Left colon (tissue), 2 donors: ENCODE data around the gene FSIP1. TPM values are rescaled to one million over a fixed set of nuclear protein-coding genes. Genes with fewer than 3 reads are reported as not detected.

Experiments used
- ATAC-seq: fragments of 200-7000 bp; cut with Tn5 transposase; one replicate; pipeline ENCODE4 v1.9.1; 2020; ENCODE audit warnings: mild to moderate bottlenecking, moderate library complexity
- DNase-seq, 2 donors: peaks; one replicate each; pipeline ENCODE4 v3.0.0-alpha.2; 2020
- intact Hi-C, 2 donors: fragments of 100-400 bp; cut with DNase I in 1 of 2; cut with micrococcal nuclease in 1 of 2; formaldehyde crosslinking; loops; one replicate each; pipeline versions ENCODE4 v1.11.2 to v1.14.0; 2022; cut with DNase I, micrococcal nuclease
- total RNA-seq, 2 donors: library from RNA; stranded (reverse); fragmentation: NEBNext Ultra II Directional; extraction: Animal tissue kit (Norgen Biotek cat#: 25700); gene quantifications; one replicate each; pipeline ENCODE4 v1.2.1, GENCODE V29; 2021
- donor health status: DM: no; HTN: no; CAD: no.
- donor health status: DM: yes; HTN: yes; CAD: no.

Gene FSIP1
- total RNA-seq, 2 donors from 2014 or later, result 8.2 to 8.6 TPM

GRCh38 chr15:39777496-39777895 is 5.1 kb downstream of the FSIP1 start:
- ATAC-seq (no peak), DNase-seq (no peak)
- intact Hi-C loops, result no loop called here

- intact Hi-C loops, result no loop called here
- ATAC-seq (no peak), DNase-seq (no peak)
Measured at GRCh38 chr15:39776068-39776467, 6.6 kb downstream of the FSIP1 start.

- intact Hi-C loops, result no loop called here
- ATAC-seq, result no peak
- no peak for DNase-seq
Measured at GRCh38 chr15:39774688-39775267, 7.9 kb downstream of the FSIP1 start.

GRCh38 chr15:39770748-39771689 is 11.6 kb downstream of the FSIP1 start:
- ATAC-seq (no peak), DNase-seq (no peak)
- intact Hi-C loops, result no loop called here

- intact Hi-C loops, result no loop called here
- ATAC-seq, result no peak
Measured at GRCh38 chr15:39767921-39768320, 14.7 kb downstream of the FSIP1 start.

GRCh38 chr15:39761006-39761405 is 21.6 kb downstream of the FSIP1 start:
- no peak for DNase-seq
- ATAC-seq, result no peak
- intact Hi-C loops, result loop anchor here in 1 of 2 donors (5.0 kb wide), 1 partner anchor 74 kb away; no protein-coding TSS in a partner anchor

More at GRCh38 chr15:39767921-39768320, 14.7 kb downstream of the FSIP1 start:
- no peak for DNase-seq

GRCh38 chr15:39756806-39757522 is 25.7 kb downstream of the FSIP1 start:
- intact Hi-C loops, result loop anchor here in 1 of 2 donors (10.0 kb wide), 2 partner anchors 162 to 1052 kb away; no protein-coding TSS in a partner anchor
- DNase-seq (no peak), ATAC-seq (peak; percentile 56)

GRCh38 chr15:39752991-39753390 is 29.6 kb downstream of the FSIP1 start:
- intact Hi-C loops, result loop anchor here in 1 of 2 donors (10.0 kb wide), 2 partner anchors 158 to 1048 kb away; no protein-coding TSS in a partner anchor
- ATAC-seq, result no peak

GRCh38 chr15:39752246-39752645 is 30.4 kb downstream of the FSIP1 start:
- intact Hi-C loops, result loop anchor here in 1 of 2 donors (10.0 kb wide), 2 partner anchors 157 to 1047 kb away; no protein-coding TSS in a partner anchor
- DNase-seq, result no peak
- ATAC-seq, result no peak

More at GRCh38 chr15:39752991-39753390, 29.6 kb downstream of the FSIP1 start:
- DNase-seq, result no peak

- intact Hi-C loops, result no loop called here
- DNase-seq (no peak), ATAC-seq (peak; percentile 51)
Measured at GRCh38 chr15:39748276-39748675, 34.4 kb downstream of the FSIP1 start.

- intact Hi-C loops, result no loop called here
- ATAC-seq (no peak), DNase-seq (no peak)
Measured at GRCh38 chr15:39747326-39747725, 35.3 kb downstream of the FSIP1 start.

- ATAC-seq (no peak), DNase-seq (no peak)
- intact Hi-C loops, result no loop called here
Measured at GRCh38 chr15:39746714-39747276, 35.8 kb downstream of the FSIP1 start.

GRCh38 chr15:39746176-39746575 is 36.5 kb downstream of the FSIP1 start:
- DNase-seq, result no peak
- intact Hi-C loops, result no loop called here
- no peak for ATAC-seq

GRCh38 chr15:39745415-39745814 is 37.2 kb downstream of the FSIP1 start:
- intact Hi-C loops, result no loop called here
- ATAC-seq, result peak; percentile 96
- peak in 1 of 2 donors; percentile 40 for DNase-seq

GRCh38 chr15:39744334-39745103 is 38.1 kb downstream of the FSIP1 start:
- no peak for DNase-seq
- intact Hi-C loops, result no loop called here
- ATAC-seq, result no peak

- ATAC-seq (no peak), DNase-seq (no peak)
- intact Hi-C loops, result no loop called here
Measured at GRCh38 chr15:39743611-39744010, 39.0 kb downstream of the FSIP1 start.

GRCh38 chr15:39741258-39741657 is 41.4 kb downstream of the FSIP1 start:
- ATAC-seq, result no peak
- no peak for DNase-seq
- intact Hi-C loops, result no loop called here

GRCh38 chr15:39738998-39739397 is 43.6 kb downstream of the FSIP1 start:
- no peak for ATAC-seq
- no peak for DNase-seq
- intact Hi-C loops, result no loop called here
